HG03520 (cell line): ENCODE data around the gene TANGO2.

ENCODE experiments used
- ATAC-seq: cut with Tn5 transposase; IDR thresholded peaks from one replicate; pipeline ENCODE4 v1.9.1; 2021; ENCODE audit warnings: mild to moderate bottlenecking, moderate library complexity; ENCODE audit not compliant: unreplicated experiment

TANGO2 gene

DNA sequence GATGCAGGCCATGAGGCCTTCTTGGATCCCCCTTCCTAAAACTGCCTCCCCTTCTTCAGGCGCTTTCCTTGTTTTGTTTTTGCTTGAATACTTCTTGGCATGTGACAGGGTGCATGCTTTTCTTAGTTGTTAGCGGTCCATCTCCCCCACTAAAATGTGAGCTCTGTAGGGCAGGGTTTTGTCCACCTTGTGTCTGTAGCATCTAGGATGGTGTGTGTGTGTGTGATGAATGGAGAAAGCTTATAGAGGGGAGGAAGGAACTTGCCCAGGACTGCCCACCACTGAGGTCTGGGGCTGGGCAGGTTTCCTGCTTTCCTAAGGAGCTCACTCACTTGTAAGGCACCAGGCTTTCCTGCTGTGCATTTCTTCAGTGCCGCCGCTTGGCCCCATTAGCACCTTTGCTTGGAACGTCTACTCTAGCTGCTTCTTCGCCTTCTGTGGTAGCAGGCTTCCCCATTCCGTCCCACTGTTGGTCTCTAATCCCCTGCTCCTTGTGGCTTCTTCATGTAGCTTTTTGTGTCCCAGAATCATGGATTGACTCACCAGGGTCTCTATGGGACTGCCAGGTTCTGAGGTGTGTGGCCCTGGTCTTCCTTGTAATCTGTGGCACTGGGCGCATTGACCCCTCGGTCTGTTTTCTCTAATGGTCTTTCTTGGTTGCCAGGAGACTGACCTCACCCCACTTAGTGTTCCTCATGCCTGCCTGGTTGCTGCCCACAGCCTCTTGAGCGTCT lies 62.4 kb downstream of the TANGO2 start:
- no peak for ATAC-seq

DNA sequence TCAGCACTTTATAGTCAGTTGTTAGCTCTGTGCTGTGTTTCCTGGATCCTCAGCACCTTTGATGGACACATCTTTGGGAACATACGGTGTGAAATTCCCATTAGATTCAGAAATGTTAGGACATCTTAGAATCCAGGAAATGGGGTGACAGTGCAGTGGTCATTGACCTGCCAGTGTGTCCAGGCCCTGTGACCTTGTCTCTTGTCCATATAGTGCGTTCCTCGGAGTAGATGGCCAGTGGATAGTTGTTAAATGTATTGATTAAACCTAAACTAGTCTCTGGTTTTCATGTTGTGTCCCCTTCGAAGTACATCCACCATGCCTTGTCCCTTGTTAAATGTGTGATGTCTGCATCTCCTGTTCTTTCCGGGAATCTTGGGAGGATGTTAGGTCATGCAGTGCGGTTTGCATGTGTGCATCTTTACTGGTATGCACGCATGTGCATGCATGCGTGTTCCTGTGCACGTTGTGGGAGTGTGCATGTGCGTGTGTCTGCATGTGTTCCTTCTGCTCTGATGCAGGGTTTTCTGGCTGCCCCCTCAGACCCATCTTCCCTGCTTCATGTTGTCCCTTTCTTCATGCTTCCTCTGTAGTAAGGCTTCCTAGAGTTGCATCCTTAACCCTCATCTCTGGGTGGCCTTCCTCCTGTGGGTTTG lies 63.1 kb downstream of the TANGO2 start:
- ATAC-seq: no peak

DNA sequence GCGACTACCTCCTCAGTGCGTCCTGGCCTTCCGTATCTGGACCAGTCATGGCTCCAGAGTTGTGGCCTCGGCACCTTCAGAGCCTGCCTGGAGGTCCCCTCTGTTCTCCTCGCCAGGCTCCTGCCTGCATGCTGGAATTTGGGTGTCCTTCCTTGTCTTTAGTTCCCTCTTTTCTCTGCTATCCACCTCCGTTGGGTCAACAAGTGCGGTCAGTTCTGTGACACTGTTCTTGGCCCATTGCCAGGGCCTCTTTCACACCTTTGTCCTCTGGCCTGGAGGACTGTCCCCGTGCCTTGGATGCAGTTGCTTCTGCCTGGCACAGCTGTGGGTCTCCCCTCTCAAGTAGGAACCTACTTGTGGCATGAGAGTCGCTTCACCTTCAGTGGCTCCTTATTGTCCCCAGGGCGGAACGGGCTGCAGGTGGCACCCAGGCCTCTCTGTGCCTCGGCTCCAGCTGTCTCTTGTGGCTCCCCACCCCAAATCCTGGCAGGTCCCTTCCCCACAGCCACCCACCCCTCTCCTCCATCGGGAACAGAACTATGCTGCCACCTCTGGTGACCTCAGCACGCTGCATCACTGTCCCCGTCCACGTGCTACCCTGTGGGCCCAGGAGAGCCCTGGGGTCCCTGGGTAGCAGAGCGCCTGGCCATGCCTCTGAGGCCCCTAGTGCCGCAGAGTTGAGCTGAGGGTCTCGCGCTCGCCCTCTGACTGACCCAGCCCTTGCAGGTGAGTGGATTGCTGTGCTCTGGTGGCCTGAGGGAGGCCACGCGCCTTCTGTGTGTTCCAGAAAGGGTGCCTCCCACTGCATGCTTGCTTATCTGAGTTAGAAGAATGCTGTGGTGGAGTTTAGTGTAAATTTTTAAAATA lies 63.9 kb downstream of the TANGO2 start:
- no peak for ATAC-seq

DNA sequence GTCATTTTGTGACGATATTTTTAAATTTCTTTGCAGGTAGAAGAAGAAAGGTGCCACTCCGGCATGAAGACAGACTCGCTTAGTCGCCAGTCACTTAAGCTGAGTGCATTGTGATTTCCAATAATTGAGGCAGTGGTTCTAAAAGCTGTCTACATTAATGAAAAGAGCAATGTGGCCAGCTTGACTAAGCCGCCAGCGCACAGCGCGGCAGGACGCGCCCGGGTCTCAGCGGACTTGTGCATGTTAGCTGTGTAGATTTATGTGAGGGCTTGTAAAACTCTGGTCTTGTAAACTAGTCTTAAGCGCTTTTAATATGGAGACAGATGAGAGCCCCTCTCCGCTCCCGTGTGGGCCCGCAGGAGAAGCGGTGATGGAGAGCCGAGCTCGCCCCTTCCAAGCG lies 64.7 kb downstream of the TANGO2 start:
- no peak for ATAC-seq

DNA sequence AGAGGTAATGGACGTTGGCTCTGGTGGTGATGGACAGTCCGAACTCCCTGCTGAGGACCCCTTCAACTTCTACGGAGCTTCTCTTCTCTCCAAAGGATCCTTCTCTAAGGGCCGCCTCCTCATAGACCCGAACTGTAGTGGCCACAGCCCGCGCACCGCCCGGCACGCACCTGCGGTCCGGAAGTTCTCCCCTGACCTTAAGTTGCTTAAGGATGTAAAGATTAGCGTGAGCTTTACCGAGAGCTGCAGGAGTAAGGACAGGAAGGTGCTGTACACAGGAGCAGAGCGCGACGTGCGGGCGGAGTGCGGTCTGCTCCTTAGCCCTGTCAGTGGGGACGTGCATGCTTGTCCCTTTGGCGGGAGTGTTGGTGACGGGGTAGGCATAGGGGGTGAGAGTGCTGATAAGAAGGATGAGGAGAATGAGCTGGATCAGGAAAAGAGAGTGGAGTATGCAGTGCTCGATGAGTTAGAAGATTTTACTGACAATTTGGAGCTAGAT lies 65.2 kb downstream of the TANGO2 start:
- no peak for ATAC-seq

DNA sequence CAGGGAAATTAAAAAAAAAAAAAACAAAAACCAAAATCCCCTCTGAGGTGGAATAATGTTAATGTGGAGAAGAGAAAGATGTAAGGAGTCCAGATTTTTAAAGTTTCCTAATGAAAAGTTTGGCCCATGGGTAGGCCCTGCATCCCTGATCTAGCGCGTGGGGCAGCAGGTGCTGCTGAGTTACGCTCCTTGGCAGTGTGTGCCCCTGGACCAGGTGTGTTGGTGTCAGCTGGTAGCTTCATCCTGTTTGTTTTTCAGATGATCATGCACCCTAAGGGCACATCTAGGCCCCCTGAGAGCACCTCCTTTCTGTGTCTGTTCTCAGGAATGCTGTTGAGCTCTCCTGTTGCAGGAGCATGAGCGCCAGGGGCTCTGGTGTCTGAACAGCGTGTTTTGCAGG lies 65.9 kb downstream of the TANGO2 start:
- ATAC-seq: no peak

DNA sequence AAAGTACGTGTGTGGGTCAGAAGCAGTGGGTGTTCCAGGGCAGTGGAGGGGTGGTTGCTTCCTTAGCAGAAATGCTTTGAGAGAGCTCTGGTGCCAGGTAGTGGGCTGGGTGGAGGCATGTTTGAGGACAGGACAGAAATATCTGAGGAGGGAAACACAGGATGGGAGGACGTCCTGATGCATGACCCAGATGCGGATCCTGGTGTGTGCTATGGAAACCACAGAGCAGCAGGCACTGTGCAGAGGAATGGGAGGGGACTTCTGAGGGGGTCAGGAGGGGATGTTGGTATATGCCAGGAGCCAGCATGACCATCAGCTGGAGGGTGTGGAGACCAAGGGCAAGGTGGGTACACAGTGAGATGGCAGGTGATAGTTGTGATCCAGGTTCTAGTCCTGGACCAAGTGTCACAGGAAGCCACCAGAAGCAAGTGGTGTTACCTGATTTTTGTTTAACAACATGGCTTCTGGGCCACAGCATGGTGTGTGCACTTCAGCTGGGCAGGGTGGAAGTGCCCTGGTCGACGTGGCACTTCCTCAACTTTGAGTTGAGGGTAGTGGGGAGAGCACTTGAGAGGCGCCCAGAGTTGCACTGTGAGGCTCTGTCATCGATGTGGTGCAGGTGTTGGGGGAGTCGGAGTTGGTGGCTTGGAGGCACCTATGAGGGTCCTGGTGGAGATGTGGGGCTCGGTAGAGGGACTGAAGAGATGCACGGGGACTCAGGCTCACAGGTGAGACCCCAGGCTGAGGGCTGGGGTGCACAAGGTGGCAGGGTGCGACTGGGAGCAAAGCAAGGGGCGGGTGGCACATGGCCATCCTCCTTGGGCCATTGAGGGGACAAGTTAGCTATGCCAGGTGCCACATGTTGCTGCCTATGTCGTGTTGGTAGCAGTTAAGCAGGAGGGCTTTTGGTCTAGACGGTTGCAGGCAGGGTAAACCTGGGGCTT lies 66.7 kb downstream of the TANGO2 start:
- no peak for ATAC-seq

DNA sequence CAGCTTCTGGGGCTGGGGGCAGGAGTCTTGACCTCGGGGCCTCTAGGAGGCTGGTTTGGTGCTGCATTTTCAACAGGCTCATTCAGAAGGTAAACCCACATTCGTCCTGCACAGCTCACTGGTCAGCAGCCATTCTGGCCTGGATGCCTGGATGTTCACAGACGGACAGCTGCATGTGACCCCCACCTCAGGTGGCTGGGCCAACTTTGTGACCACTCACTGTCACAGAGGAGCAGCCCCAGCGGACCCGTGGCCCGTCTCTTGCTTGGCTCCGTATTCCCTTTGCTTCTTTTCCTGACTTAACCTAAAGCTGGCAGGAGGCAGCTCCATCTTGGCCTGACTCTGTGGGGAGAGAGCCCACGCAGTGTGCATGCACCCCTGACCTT lies 67.3 kb downstream of the TANGO2 start:
- ATAC-seq: no peak

DNA sequence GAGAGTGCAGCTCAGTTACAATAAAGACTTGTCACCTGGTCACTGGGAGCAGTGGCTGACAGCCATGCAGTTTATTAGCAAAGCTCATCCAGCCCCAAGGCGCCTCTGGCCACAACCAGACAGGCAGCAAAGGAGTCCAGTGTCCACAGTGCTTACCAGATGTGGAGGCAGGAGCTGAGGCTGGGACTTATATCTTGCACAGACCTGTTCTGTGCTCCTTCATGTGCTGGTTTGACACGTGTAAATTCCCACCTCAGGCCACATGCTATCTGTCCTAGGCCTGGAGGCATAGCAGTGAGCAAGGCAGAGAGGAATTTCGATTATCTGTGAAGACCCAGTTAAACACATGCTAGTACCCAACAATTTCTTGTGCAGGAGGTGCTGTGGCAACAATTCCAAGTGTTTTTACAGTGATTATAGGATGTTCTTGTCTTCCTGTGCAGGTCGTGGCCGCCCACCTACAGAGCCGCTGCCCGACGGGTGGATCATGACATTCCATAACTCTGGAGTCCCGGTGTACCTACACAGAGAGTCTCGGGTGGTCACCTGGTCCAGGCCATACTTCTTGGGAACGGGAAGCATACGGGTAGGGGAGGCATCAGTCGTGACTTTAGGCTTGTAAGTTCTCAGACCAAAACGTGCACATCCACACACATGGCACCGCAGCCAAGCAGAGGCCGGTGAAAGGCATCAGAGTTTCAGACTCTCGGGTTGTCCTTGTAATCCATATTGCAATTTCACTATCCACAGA lies 68.5 kb downstream of the TANGO2 start:
- ATAC-seq: no peak

DNA sequence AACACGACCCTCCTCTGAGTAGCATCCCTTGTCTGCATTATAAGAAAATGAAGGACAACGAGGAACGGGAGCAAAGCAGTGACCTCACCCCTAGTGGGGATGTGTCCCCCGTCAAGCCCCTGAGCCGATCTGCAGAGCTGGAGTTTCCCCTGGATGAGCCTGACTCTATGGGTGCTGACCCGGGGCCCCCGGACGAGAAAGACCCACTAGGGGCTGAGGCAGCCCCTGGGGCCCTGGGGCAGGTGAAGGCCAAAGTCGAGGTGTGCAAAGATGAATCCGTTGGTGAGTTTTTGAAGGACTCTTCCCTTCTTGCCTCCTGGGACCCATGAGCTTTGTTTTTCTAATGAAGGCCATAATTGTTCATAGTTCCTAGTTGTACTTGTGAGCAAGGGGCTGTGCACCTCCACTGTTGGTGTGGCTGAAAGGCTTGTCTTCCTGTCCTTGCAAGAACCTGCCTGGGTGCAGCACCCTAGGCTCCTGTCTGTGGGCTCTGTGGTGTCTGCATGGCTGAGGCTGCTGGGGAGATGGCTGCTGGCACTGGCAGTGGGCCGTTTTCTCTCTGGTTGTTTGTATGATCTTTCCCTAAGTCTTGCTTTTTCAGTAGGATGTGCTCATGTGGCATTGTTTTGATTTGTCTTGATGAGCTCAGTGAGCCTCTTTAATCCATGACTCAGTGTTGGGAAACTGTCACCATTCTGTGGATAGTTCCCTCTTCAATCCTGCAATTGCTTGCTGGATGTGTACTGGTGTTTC lies 69.2 kb downstream of the TANGO2 start:
- ATAC-seq: no peak

DNA sequence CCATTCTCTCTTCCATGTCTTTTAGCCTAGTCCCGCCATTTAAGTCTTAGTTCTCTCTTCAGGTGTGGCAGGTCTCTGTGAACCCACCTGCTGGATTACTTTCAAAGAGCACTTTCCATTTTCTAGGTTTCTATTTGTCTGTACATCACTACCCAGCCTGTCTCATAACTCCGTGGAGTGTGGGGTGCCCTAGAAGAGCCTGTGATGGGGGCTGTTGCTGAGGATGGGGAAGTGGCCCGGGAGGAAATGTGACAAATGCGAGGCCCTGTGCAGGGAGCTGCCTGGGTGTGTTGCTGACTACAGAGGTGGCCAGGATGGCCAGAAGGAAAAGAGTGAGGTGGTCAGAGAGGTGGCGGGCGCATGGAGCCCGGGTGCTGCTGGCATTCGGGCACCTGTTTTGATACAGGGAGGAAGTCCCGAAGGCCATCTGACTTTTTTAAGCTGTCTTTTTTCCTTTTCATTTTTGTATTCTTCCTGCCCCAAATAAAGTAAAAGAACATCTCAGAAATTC lies 69.9 kb downstream of the TANGO2 start:
- no peak for ATAC-seq

DNA sequence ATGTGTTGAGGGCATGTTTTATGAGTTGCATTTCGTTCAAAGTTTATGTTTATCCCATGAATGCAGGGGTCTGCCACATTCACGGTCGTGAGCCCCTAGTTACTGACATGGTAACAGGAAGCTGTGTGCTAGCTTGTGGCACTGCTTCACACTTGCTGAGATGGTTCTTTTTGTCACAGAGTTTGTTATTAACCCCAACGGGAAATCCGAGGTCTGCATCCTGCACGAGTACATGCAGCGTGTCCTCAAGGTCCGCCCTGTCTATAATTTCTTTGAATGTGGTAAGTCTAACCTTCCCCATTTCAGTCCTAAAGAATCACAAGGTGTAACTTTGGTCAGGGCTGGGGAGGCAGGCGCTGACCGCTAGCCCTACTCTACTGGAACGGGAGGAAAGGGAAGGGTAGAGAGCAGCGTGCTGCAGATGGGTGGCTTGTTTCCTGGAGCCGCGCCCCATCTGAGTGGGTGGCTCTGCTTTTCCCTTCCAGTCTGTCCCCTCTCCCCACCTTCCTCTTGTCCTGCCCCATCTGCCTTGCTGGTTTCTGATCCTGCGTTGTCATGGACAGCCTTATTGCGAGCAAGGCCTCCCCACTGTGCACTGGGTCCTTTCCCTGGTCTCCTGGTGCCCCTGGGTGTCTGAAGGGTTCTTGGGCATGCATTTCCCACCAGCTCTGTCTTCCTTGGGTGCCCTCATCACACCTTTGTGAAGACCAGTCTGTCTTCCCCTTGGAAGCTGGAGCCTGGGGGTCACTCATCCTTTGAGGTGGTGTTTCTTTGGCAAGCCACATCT lies 71.0 kb downstream of the TANGO2 start:
- no peak for ATAC-seq

DNA sequence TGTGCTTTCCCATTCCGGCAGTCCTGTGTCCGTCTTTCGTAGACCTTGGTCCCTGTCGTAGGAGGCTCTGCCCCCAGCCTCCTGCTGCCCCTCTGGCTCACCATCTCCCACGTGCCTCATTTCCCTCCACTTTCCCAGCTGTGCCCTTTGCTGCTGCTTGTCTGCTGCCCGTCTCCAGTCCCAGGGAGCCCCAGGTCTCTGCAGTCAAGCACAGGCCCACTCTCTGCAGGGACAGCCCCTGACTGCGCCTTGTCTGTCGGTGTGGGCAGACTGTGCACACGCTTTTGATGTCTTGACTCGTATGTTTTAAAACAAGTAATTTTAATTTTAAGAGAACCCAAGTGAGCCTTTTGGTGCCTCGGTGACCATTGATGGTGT lies 71.6 kb downstream of the TANGO2 start:
- ATAC-seq: no peak

DNA sequence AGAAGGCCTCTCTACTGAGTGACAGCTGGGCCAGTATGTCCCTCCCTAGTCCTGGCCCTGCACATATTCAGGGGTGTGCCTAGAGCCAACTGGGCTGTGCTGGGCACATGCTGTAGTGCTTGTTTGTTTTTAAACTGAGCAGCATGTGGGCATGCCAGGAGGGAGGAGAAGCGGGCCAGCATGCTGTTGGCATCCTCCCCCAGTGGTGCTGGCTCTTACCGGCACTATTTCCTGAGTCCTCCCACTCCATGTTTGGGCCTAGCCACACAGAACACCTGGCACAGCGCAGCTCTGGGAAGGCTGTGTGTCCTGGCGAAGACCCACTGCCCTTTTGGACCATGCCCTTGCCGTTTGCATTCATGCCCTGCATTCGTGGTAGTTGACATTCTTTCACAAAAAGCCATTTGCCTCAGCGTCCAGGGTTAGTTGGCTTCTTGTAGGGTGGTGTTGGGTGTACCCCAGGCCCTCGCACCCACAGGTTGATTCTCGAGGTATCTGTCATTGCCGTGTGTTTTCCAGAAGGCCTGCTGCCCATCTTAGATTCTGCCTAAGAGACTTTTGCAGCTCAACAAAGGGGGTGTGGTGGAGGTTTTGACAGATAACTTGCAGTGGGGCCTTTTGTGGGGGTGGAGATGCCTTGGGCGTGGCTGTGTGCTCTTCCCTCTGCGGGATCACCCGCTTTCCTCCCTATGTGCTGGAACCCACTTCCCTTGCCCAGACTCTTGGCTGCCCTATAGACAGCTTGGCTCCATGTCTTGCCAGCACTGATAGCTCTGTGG lies 72.7 kb downstream of the TANGO2 start:
- ATAC-seq: no peak

DNA sequence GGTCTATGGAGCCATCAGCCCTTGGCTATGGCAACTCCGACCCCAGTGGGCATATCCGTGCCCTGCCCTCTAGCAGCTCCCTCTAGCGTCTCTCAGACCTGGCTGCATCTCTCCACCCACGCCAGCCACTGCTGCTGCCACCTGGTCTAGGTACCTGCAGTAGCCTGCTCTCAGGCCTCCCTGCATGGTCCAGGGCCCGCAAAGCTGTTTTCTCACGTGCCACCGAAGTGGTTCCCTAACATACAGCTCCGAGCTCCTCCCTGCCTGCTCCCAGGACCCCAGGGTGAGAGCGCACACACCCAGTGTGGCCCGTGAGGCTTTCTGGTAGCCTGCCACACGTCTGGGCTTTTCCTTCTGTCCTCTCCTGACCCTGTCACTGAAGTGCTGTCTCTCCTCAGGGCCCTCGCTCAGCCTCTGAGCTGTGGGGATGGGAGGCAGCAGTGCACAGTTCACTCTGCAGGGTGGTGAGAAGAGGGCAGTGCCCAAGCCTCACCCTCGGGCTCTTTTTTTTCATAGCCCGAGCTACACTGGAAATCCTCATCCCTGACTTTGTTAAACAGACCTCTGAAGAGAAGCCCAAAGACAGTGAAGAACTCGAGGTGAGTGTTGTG lies 73.4 kb downstream of the TANGO2 start:
- no peak for ATAC-seq

DNA sequence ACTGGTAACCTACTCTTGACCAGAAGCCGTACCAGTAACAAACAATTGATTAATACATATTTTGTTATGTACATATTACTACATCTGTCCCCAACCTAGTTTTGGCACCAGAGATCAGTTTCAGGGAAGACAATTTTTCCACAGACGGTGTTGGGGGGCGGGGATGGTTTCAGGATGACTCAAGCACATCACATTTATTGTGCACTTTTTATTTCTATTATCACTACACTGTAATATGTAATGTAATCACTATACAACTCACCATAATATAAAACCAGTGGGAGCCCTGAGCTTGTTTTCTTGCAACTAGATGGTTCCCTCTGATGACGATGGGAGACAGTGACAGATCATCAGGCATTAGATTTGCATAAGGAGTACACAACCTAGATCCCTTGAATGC lies 74.6 kb downstream of the TANGO2 start:
- no peak for ATAC-seq
